Neural progenitor cell (in vitro differentiated cells): ENCODE results near the gene GOPC.

Experiments used
- EZH2 ChIP-seq: fragments of 200-600 bp; sonication (generic); IDR thresholded peaks from 2 replicates; pipeline ENCODE4 v1.6.1; 2017; ENCODE audit warnings: antibody characterized with exemption, mild to moderate bottlenecking, moderate library complexity
- EZH2phosphoT487 ChIP-seq: fragments of 200-600 bp; sonication (generic); IDR thresholded peaks from 2 replicates; pipeline ENCODE4 v1.6.1; 2017; ENCODE audit warnings: antibody characterized with exemption
- TF ChIP-seq, protein P1 (sequence below): fragments of 200-600 bp; sonication (generic); IDR thresholded peaks from 2 replicates; pipeline ENCODE4 v1.5.1; 2017; ENCODE audit warnings: antibody characterized with exemption, mild to moderate bottlenecking

DNA sequence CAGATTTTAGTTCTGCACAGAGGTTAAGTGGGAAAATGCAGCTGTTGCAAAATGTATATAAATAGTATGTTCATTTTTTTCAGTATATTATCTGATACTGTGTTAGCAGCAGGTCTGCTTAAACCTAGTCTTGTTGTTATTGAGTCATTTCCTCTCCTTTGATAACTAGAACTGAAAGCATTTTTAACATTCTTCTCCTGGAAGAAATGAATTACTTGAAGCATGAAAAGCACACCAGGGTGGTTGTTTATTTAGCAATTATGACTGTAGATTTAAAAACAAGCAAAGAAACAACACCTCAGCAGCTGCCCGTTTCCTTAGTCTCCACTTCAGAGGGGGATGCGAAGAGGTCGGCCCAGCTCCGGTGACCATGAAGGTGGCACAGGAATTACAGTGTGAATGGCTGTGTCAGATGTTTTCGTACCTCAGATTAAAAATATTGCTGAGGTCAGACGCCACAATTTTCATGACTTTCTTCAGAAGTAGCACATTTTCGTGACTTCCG lies 53.5 kb downstream of the GOPC start:
- TF ChIP-seq, protein P1, sequence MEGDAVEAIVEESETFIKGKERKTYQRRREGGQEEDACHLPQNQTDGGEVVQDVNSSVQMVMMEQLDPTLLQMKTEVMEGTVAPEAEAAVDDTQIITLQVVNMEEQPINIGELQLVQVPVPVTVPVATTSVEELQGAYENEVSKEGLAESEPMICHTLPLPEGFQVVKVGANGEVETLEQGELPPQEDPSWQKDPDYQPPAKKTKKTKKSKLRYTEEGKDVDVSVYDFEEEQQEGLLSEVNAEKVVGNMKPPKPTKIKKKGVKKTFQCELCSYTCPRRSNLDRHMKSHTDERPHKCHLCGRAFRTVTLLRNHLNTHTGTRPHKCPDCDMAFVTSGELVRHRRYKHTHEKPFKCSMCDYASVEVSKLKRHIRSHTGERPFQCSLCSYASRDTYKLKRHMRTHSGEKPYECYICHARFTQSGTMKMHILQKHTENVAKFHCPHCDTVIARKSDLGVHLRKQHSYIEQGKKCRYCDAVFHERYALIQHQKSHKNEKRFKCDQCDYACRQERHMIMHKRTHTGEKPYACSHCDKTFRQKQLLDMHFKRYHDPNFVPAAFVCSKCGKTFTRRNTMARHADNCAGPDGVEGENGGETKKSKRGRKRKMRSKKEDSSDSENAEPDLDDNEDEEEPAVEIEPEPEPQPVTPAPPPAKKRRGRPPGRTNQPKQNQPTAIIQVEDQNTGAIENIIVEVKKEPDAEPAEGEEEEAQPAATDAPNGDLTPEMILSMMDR = no peak
- TF ChIP-seq EZH2 (no peak), EZH2phosphoT487 (no peak)
